K562 (cell line): Measurements from ENCODE around the gene DCUN1D1. TPM values are rescaled to one million over a fixed set of nuclear protein-coding genes. Genes with fewer than 3 reads are reported as not detected.
A peak's percentile ranks its signal among the peaks of the same experiment; 100 is the strongest.

ENCODE experiments used
- CHD4 ChIP-seq: fragments of 200-600 bp; sonication (generic); IDR thresholded peaks from 3 replicates; pipeline ENCODE4 v1.6.1; 2012; ENCODE audit warnings: low read depth, mild to moderate bottlenecking, mixed read lengths, low read length, inconsistent platforms; ENCODE audit not compliant: insufficient read depth, insufficient replicate concordance, poor library complexity, severe bottlenecking
- GATA2 ChIP-seq: sonication (generic); formaldehyde crosslinking; IDR thresholded peaks from 2 replicates; pipeline ENCODE4 v1.4.0; 2020; ENCODE audit warnings: mild to moderate bottlenecking, missing genetic modification reagents
- HINFP ChIP-seq: fragments of 450-650 bp; conservative IDR thresholded peaks from 2 replicates; pipeline ENCODE4 v1.6.1; 2016; ENCODE audit warnings: missing genetic modification characterization, low read depth, mild to moderate bottlenecking, control low read depth, missing compliant biosample characterization
- HNRNPK ChIP-seq: fragments of 200-400 bp; formaldehyde crosslinking; IDR thresholded peaks from one replicate; pipeline ENCODE4 v1.6.1; 2018; ENCODE audit warnings: mild to moderate bottlenecking, low read depth, low read length; ENCODE audit not compliant: poor library complexity, severe bottlenecking
- HSF4 ChIP-seq: fragments of 250-450 bp; sonication (Bioruptor Pico); IDR thresholded peaks from 2 replicates; pipeline ENCODE4 v2.1.2; 2022; ENCODE audit warnings: mild to moderate bottlenecking, moderate library complexity, borderline replicate concordance
- LARP7 ChIP-seq: fragments of 450-650 bp; IDR thresholded peaks from 2 replicates; pipeline ENCODE4 v1.6.1; 2016
- MCM3 ChIP-seq: fragments of 450-650 bp; IDR thresholded peaks from 2 replicates; pipeline ENCODE4 v1.6.1; 2016
- MCM7 ChIP-seq, 2 experiments: fragments of 450-650 bp; IDR thresholded peaks; 2 replicates each; pipeline ENCODE4 v1.6.1; 2016 to 2018
- MECOM ChIP-seq: fragments of 250-450 bp; sonication (Bioruptor Pico); IDR thresholded peaks from 2 replicates; pipeline ENCODE4 v1.8.0; 2022; ENCODE audit warnings: inconsistent platforms
- MEF2A ChIP-seq: IDR thresholded peaks from 2 replicates; pipeline ENCODE4 v1.6.1; 2011; ENCODE audit warnings: low read depth, mild to moderate bottlenecking, low read length, moderate library complexity; ENCODE audit not compliant: control insufficient read depth
- NCOA4 ChIP-seq: fragments of 450-650 bp; IDR thresholded peaks from 2 replicates; pipeline ENCODE4 v1.6.1; 2018; ENCODE audit warnings: mild to moderate bottlenecking; ENCODE audit not compliant: partially characterized antibody
- PTRF ChIP-seq: fragments of 450-650 bp; IDR thresholded peaks from 2 replicates; pipeline ENCODE4 v1.6.1; 2016; ENCODE audit warnings: mild to moderate bottlenecking, missing genetic modification characterization, missing compliant biosample characterization
- RFX5 ChIP-seq: IDR thresholded peaks from 2 replicates; pipeline ENCODE4 v1.6.1; 2011; ENCODE audit warnings: low read depth, mild to moderate bottlenecking, improper control_type of control experiment, low read length
- SMARCB1 ChIP-seq: IDR thresholded peaks from 2 replicates; pipeline ENCODE4 v1.6.1; 2011; ENCODE audit warnings: improper control_type of control experiment, low read depth; ENCODE audit not compliant: insufficient read length
- SPI1 ChIP-seq: IDR thresholded peaks from 2 replicates; pipeline ENCODE4 v1.6.1; 2011; ENCODE audit warnings: low read depth, low read length, control low read depth, borderline replicate concordance
- SRSF3 ChIP-seq: fragments of 200-400 bp; formaldehyde crosslinking; IDR thresholded peaks from 2 replicates; pipeline ENCODE4 v1.6.1; 2016; ENCODE audit warnings: mild to moderate bottlenecking, low read length, moderate library complexity; ENCODE audit not compliant: insufficient read depth
- SRSF7 ChIP-seq: fragments of 200-400 bp; formaldehyde crosslinking; optimal IDR thresholded peaks from 2 replicates; pipeline ENCODE3; 2017; ENCODE audit warnings: mild to moderate bottlenecking, low read depth, low read length
- TAF9B ChIP-seq: fragments of 450-650 bp; IDR thresholded peaks from 2 replicates; pipeline ENCODE4 v1.6.1; 2018; ENCODE audit warnings: mild to moderate bottlenecking; ENCODE audit not compliant: partially characterized antibody
- TAL1 ChIP-seq: fragments of 450-650 bp; IDR thresholded peaks from 2 replicates; pipeline ENCODE4 v1.6.1; 2016; ENCODE audit warnings: mild to moderate bottlenecking
- TCF15 ChIP-seq: fragments of 250-450 bp; sonication (Bioruptor Pico); IDR thresholded peaks from 2 replicates; pipeline ENCODE4 v1.8.0; 2022; ENCODE audit warnings: moderate library complexity, mild to moderate bottlenecking, inconsistent platforms
- ZNF12 ChIP-seq: sonication (generic); formaldehyde crosslinking; IDR thresholded peaks from 2 replicates; pipeline ENCODE4 v1.4.0; 2020; ENCODE audit warnings: mild to moderate bottlenecking, missing genetic modification reagents
- ZNF449 ChIP-seq: fragments of 250-450 bp; sonication (Bioruptor Pico); IDR thresholded peaks from 2 replicates; pipeline ENCODE4 v1.8.0; 2022; ENCODE audit warnings: moderate library complexity, mild to moderate bottlenecking, inconsistent platforms
- ZNF589 ChIP-seq: fragments of 200-800 bp; sonication (Bioruptor generic); IDR thresholded peaks from 2 replicates; pipeline ENCODE4 v1.6.1; 2016; ENCODE audit warnings: low read depth, missing genetic modification characterization, missing compliant biosample characterization
- ZNF76 ChIP-seq: fragments of 250-450 bp; sonication (Bioruptor Pico); IDR thresholded peaks from 2 replicates; pipeline ENCODE4 v1.4.0; 2020; ENCODE audit warnings: mild to moderate bottlenecking, moderate library complexity, borderline replicate concordance
- polyA plus RNA-seq, 8 experiments: library from polyadenylated mRNA; depleted of rRNA in 4 of 8; stranded (reverse) in 5 of 8; unstranded in 3 of 8; fragments of >200 nt; fragmentation: Nextera tagmentation in 2 of 8; fragmentation: Illumina TruSeq in 1 of 8; extraction: Ambion mirVana in 2 of 8; extraction: Trizol in 1 of 8; gene quantifications; 2 replicates each; pipeline versions ENCODE4 v1.2.1 to v1.2.3, GENCODE V29; 2011 to 2014; ENCODE audit warnings: inconsistent platforms in 1 of 8, missing spikeins in 1 of 8
- total RNA-seq, 7 experiments: library from RNA; depleted of rRNA in 6 of 7; stranded (reverse); fragments of >200 nt in 6 of 7; fragmentation: Illumina TruSeq in 2 of 7; extraction: Trizol in 2 of 7; gene quantifications; 2 replicates each; pipeline versions ENCODE4 v1.2.1 to v1.2.3, GENCODE V29; 2011 to 2021; ENCODE audit warnings: low replicate concordance in 1 of 7
- TF ChIP-seq, protein P1 (sequence below): fragments of 200-400 bp; formaldehyde crosslinking; IDR thresholded peaks from 2 replicates; pipeline ENCODE4 v1.6.1; 2017; ENCODE audit warnings: mild to moderate bottlenecking, low read depth, low read length, moderate library complexity

The DCUN1D1 gene
- total and polyA plus RNA-seq, 9 of the 15 experiments (the other 6 are each of a cell fraction or from before 2014, with no cell fraction given), result 11.4 to 46.8 (median 28.2) TPM

- TF ChIP-seq CHD4 (no peak), SMARCB1 (peak; percentile 5), SPI1 (no peak), ZNF12 (CRISPR knock-in tag) (no peak), TCF15 (CRISPR knock-in tag) (no peak), ZNF589 (peak; percentile 88), HSF4 (no peak), ZNF449 (CRISPR knock-in tag) (no peak), ZNF76 (no peak), SRSF7 (no peak), PTRF (tag) (no peak), HNRNPK (no peak), NCOA4 (no peak), RFX5 (no peak), GATA2 (CRISPR knock-in tag) (peak; percentile 69), MCM3 (no peak), SRSF3 (no peak), MEF2A (peak; percentile 79), TAL1 (peak; percentile 89), MECOM (CRISPR knock-in tag) (0 out of 2 replicates have a peak, but pooled peaks have one; percentile 22), MCM7 (IDR thresholded peaks at IDR 0.05) (no peak), TAF9B (peak; percentile 46), LARP7 (no peak), HINFP (tag) (no peak)
- TF ChIP-seq, protein P1, sequence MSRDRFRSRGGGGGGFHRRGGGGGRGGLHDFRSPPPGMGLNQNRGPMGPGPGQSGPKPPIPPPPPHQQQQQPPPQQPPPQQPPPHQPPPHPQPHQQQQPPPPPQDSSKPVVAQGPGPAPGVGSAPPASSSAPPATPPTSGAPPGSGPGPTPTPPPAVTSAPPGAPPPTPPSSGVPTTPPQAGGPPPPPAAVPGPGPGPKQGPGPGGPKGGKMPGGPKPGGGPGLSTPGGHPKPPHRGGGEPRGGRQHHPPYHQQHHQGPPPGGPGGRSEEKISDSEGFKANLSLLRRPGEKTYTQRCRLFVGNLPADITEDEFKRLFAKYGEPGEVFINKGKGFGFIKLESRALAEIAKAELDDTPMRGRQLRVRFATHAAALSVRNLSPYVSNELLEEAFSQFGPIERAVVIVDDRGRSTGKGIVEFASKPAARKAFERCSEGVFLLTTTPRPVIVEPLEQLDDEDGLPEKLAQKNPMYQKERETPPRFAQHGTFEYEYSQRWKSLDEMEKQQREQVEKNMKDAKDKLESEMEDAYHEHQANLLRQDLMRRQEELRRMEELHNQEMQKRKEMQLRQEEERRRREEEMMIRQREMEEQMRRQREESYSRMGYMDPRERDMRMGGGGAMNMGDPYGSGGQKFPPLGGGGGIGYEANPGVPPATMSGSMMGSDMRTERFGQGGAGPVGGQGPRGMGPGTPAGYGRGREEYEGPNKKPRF, result no peak
Measured at GRCh38 chr3:182920515-182921084, 59.7 kb downstream of the DCUN1D1 start (continued).
